Measurements from ENCODE around the gene USP21. TPM values are rescaled to one million over a fixed set of nuclear protein-coding genes. Genes with fewer than 3 reads are reported as not detected.

The USP21 gene
- polyA plus RNA-seq, 1 donor (not counting 4 experiments of a cell fraction or from before 2014, with no cell fraction given), result 9.5 TPM

DNA sequence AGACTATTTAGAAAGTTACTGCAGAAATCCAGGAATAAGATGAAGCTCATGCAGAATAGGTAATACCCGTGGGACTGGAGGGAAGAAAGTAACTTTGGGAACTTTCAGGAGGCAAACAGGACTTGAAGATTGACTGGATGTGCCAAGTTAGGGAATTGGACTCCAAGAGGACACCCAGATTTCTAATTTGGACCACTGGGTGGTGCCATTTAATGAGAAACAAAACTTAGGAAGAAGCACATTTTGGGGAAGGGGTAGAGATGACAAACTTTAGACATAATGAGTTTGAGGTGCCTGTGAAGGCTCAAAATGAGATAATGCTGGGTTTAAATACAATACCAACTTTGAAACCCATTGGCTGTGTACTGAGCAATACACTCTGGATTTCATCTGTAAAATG, 21.3 kb downstream of the USP21 start:
- H3K27ac ChIP-seq (ENCODE audit: control insufficient read depth, insufficient read depth, low read length), result no peak overlapping the region
- H3K79me2 ChIP-seq (ENCODE audit: control insufficient read depth, insufficient read depth, low read length), result peaks cover 16% of the 10 kb centered on the region
- no peak overlapping the region for H3K4me3 ChIP-seq (ENCODE audit: control insufficient read depth in 2 of 3, extremely low read depth in 1 of 3, insufficient read depth in 2 of 3, low read depth in 1 of 3, low read length in 3 of 3)
- no peaks in the 10 kb centered on the region for H4K20me1 ChIP-seq (ENCODE audit: control insufficient read depth, extremely low read depth, insufficient read depth, low read length)
- H2AFZ ChIP-seq (ENCODE audit: control insufficient read depth, low read length), result no peak overlapping the region
- no peak for DNase-seq (ENCODE audit: low read depth, low spot score)
- dilution Hi-C loops (cut with MboI; ENCODE audit: extremely low pct_ligation_motif_present, low sequenced_read_pairs), result no loop called here
- no peaks in the 10 kb centered on the region for H3K9me1 ChIP-seq (ENCODE audit: control insufficient read depth, extremely low read depth, insufficient read depth, low read length)
- H3K9me3 ChIP-seq (ENCODE audit: control insufficient read depth, low read depth, low read length), result no peaks in the 10 kb centered on the region
- TF ChIP-seq EZH2 (IDR thresholded peaks at IDR 0.05; ENCODE audit: low read length), result no peak
- TF ChIP-seq, protein P1, sequence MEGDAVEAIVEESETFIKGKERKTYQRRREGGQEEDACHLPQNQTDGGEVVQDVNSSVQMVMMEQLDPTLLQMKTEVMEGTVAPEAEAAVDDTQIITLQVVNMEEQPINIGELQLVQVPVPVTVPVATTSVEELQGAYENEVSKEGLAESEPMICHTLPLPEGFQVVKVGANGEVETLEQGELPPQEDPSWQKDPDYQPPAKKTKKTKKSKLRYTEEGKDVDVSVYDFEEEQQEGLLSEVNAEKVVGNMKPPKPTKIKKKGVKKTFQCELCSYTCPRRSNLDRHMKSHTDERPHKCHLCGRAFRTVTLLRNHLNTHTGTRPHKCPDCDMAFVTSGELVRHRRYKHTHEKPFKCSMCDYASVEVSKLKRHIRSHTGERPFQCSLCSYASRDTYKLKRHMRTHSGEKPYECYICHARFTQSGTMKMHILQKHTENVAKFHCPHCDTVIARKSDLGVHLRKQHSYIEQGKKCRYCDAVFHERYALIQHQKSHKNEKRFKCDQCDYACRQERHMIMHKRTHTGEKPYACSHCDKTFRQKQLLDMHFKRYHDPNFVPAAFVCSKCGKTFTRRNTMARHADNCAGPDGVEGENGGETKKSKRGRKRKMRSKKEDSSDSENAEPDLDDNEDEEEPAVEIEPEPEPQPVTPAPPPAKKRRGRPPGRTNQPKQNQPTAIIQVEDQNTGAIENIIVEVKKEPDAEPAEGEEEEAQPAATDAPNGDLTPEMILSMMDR (optimal IDR thresholded peaks at IDR 0.05 in 1 of 3, IDR thresholded peaks at IDR 0.05 in 1 of 3, conservative IDR thresholded peaks at IDR 0.05 in 1 of 3; ENCODE audit: extremely low read depth in 1 of 3, insufficient read depth in 2 of 3, low read length in 3 of 3), result peak; percentile 19 to 42 (median 35)
- H3K27me3 ChIP-seq (ENCODE audit: control insufficient read depth, extremely low read depth, insufficient read depth, low read length), result no peaks in the 10 kb centered on the region
- no peak overlapping the region for H3K4me2 ChIP-seq (ENCODE audit: control insufficient read depth, extremely low read depth, insufficient read depth, low read depth, low read length)
- peaks cover 26% of the 10 kb centered on the region for H3K4me1 ChIP-seq (ENCODE audit: control insufficient read depth, extremely low read depth, insufficient read depth, low read length)
- no peak for FAIRE-seq
- H3K9ac ChIP-seq (ENCODE audit: control insufficient read depth, extremely low read depth, insufficient read depth, low read length), result no peak overlapping the region
- H3K36me3 ChIP-seq (ENCODE audit: control insufficient read depth in 2 of 2, extremely low read depth in 1 of 2, insufficient read depth in 2 of 2, low read length in 2 of 2), result peaks cover 0 to 5% of the 10 kb centered on the region in 2 experiments

DNA sequence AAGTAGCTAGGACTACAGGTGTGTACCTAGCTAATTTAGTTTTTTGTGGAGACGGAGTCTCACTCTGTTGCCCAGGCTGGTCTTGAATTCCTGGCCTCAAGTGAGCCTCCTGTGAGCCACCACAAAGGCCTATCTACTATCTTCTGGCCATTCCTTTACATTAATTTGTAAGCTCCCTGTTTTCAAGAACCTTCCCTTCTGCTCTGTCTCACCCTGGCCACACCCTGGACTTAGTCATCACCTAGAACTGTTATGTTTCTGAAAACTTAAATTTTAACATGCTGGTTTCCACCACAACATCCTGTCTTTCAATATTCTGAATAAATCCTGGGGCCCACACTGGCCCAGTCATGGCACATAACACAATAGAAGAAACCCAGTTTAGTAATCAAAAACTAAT, 22.9 kb downstream of the USP21 start:
- peak overlapping the region in 1 of 3 experiments; percentile 20 for H3K4me3 ChIP-seq (ENCODE audit: control insufficient read depth in 2 of 3, extremely low read depth in 1 of 3, insufficient read depth in 2 of 3, low read depth in 1 of 3, low read length in 3 of 3)
- no peaks in the 10 kb centered on the region for H3K9me1 ChIP-seq (ENCODE audit: control insufficient read depth, extremely low read depth, insufficient read depth, low read length)
- H3K9me3 ChIP-seq (ENCODE audit: control insufficient read depth, low read depth, low read length), result no peaks in the 10 kb centered on the region
- no peak for DNase-seq (ENCODE audit: low read depth, low spot score)
- peak overlapping the region; percentile 73 for H3K4me2 ChIP-seq (ENCODE audit: control insufficient read depth, extremely low read depth, insufficient read depth, low read depth, low read length)
- peak overlapping the region; percentile 42 for H2AFZ ChIP-seq (ENCODE audit: control insufficient read depth, low read length)
- peak overlapping the region; percentile 9 for H3K9ac ChIP-seq (ENCODE audit: control insufficient read depth, extremely low read depth, insufficient read depth, low read length)
- FAIRE-seq, result no peak
- no peaks in the 10 kb centered on the region for H3K27me3 ChIP-seq (ENCODE audit: control insufficient read depth, extremely low read depth, insufficient read depth, low read length)
- dilution Hi-C loops (cut with MboI; ENCODE audit: extremely low pct_ligation_motif_present, low sequenced_read_pairs), result no loop called here
- H3K4me1 ChIP-seq (ENCODE audit: control insufficient read depth, extremely low read depth, insufficient read depth, low read length), result peaks cover 18% of the 10 kb centered on the region
- H3K27ac ChIP-seq (ENCODE audit: control insufficient read depth, insufficient read depth, low read length), result peak overlapping the region; percentile 82
- TF ChIP-seq, protein P1 (optimal IDR thresholded peaks at IDR 0.05 in 1 of 3, IDR thresholded peaks at IDR 0.05 in 1 of 3, conservative IDR thresholded peaks at IDR 0.05 in 1 of 3; ENCODE audit: extremely low read depth in 1 of 3, insufficient read depth in 2 of 3, low read length in 3 of 3), result no peak
- no peak for TF ChIP-seq EZH2 (IDR thresholded peaks at IDR 0.05; ENCODE audit: low read length)
- H4K20me1 ChIP-seq (ENCODE audit: control insufficient read depth, extremely low read depth, insufficient read depth, low read length), result no peaks in the 10 kb centered on the region
- no peaks in the 10 kb centered on the region for H3K36me3 ChIP-seq (ENCODE audit: control insufficient read depth in 2 of 2, extremely low read depth in 1 of 2, insufficient read depth in 2 of 2, low read length in 2 of 2)
- H3K79me2 ChIP-seq (ENCODE audit: control insufficient read depth, insufficient read depth, low read length), result peaks cover under 1% of the 10 kb centered on the region
